M059J (cell line): ENCODE data around the gene ABCC1. TPM values are rescaled to one million over a fixed set of nuclear protein-coding genes. Genes with fewer than 3 reads are reported as not detected.

Experiments
- DNase-seq: peaks from one replicate; pipeline ENCODE4 v3.0.0-alpha.2; 2012; ENCODE audit warnings: low read depth
- total RNA-seq: library from RNA; depleted of rRNA; stranded (reverse); fragments of >200 nt; shearing (Covaris generic); gene quantifications from 2 replicates; pipeline ENCODE4 v1.2.3, GENCODE V29; 2014

Gene ABCC1
- total RNA-seq, 1 experiment from 2014 or later = 21.5 TPM

DNA sequence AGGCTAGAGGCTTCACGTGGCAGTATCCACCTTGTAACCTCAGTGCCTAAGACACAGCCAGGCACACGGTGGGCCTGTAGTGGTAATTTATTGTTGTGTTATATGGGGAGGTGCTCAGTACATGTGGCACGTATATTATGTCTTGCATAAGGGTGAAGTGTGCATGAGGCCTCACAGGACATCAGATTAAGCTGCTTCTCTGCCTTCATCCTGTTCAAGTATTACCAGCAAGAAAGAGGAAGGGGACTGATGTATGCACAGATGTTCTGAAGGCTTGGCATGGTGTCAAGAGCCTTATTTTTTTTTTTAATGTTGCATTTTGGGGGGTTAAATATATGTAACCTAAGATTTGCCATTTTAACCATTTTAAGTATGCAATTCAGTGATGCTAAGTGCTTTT is 71.6 kb downstream of the ABCC1 start:
- no peak for DNase-seq

- no peak for DNase-seq
Observed at GRCh38 chr16:16021646-16021987, 72.2 kb downstream of the ABCC1 start.

DNA sequence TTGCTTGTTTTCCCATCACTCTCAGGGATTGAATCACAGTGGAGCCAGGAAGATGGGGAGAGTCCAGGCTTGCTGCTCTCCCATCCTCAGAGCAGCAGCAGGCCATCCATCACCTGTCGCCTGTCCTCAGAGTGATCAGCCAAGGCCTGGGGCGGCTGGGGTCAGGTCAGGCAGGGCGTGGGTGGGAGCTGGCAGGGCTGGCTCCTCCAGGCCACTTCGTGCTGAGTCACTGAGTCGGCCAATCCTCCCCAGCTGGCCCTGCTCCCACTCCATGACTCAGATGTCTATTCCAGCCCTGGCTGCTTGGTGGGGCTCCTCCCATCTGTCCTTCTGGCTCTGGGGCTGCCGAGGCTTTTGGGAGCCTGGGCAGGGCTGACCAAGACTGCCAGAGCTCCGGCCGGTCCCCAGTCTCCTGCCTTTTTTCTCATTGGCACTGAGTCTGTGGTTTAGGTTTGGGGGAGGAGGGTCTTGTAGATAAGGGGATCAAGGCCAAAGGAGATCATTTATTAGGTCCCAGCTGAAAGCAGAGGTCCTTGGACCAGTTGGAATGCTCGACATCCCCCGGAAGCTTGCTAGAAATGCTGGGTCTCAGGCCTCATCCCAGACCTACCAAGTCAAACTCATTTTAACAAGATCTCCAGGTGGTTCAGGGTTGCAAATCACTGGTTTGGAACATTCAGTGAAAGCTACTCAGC is 72.7 kb downstream of the ABCC1 start:
- peak; percentile 98 for DNase-seq

DNA sequence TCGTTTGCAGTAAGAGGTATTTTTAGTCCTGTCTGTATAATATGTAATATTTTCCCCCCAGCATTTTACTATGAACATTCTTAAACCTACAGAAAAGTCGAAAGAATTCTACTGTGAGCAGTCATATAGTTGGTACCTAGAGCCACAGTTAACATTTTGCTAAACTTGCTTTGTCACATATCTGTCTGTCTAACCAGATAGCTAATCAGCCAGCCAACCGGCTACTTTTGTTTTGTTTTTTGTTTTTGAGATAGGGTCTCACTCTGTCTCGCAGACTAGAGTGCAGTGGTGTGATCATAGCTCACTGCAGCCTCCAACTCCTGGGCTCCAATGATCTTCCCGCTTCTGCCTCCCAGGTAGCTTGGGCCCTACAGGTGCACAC is 73.3 kb downstream of the ABCC1 start:
- DNase-seq = no peak

DNA sequence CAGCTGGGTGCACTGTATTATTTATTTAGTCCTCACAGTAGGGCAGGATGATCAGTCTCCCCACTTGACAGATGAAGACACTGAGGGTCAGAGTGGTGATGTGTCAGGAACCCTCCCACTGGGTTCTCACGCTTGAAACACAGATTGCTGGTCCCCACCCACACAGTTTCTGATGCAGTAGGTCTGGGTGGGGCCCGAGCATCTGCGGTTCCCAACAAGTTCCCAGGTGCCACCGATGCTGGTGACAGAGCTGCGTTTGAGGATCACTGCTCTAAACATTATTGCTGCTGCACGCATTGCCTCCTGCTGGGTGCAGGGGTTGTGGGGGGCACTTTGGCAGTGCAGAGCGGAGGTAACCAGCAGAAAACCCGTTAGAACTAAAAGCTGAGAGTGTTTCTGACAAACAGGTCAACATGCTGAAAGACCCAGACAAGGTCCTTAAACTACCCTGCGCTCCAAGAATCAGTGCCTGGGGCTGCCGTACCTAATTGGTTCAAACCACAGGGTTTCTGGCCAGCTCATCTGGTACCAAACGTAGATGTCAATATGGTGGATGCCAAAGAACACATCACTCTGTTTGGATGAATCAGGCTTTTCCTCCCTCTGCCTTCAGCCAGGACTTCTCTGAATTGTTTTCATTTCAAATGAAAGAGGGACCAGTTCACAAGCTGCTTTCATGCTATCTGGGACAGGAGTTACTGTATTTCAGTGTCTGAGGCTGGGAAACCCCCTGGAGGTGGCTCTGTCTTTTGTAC is 76.0 kb downstream of the ABCC1 start:
- DNase-seq = peak; percentile 97

GRCh38 chr16:16027728-16028310 is 78.4 kb downstream of the ABCC1 start:
- DNase-seq = no peak

GRCh38 chr16:16028311-16028999 is 79.0 kb downstream of the ABCC1 start:
- DNase-seq = no peak

- peak; percentile 28 for DNase-seq
Observed at GRCh38 chr16:16029431-16030011, 80.1 kb downstream of the ABCC1 start.

GRCh38 chr16:16030449-16030848 is 81.0 kb downstream of the ABCC1 start:
- no peak for DNase-seq

GRCh38 chr16:16031401-16031800 is 82.0 kb downstream of the ABCC1 start:
- no peak for DNase-seq

DNA sequence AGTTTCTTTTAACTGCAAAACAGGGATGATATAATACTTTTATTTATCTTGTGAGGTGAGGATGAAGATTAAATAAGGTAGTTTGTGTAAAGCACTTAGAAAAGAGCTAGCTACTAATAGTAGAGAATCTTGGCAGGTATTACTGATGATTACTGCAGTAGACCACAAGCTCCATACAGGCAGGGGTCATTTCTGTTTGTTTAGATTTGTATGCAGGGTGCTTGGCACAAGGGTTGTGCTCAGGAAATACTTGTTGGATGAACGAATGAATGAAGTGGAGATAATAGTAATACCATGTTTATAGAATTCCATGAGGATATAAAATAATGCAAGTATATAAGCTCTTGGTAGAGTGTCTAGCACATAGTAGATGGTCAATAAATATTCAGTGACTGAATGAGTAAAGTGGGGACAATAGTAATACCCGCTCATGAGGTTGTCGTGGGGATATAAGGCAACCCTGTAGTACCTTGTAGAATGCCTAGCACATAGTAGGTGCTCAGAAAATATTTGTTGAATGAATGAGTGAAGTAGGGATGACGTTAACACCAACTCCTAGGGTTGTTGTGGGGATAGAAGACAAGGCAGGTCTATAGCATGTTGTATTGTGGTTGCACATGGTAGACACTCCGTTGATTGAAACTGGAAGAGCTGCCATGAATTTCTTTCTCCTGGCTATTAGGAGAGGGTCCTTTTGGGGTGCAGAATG is 83.0 kb downstream of the ABCC1 start:
- DNase-seq = no peak

DNA sequence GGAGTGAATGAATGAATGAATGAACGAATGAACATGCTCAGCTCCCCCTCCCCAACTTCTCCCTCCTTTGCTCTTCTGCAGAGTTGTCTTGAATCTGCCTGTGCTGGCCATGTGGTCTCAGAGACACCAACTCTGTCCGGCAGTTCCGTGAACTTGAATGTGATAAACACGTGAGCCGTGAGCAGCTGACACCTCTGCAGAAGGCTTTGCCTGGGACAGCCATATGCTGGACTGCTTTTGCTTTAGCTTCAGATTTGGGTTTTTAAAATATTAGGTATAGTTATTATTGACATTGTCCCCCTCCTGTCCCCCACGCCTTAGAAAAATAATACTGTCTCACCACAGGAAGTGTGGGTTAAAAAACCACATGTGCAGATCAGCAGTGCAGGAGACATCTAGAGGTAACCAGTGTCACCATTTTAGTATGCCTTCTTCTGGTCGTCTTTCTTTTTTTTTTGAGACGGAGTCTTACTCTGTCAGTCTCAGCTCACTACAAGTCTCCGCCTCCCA is 83.8 kb downstream of the ABCC1 start:
- no peak for DNase-seq

GRCh38 chr16:16036359-16036792 is 87.0 kb downstream of the ABCC1 start:
- no peak for DNase-seq

GRCh38 chr16:16037521-16037920 is 88.1 kb downstream of the ABCC1 start:
- DNase-seq = no peak

DNA sequence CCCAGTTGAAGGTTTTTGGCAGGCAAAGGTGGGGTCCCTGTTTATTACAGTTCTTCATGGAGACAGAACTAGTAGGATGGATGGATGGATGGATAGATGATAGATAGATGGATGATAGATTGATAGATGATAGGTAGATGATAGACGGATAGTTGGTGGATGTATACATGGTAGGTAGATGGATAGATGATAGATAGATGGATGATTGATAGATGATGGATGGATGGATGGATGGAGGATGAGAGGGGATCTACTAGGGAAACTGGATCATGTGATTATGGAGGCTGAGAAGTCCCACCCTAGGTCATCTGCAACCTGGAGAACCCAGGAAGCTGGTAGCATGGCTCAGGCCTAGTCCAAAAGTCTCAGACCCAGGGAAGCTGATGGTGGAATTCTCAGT is 88.6 kb downstream of the ABCC1 start:
- DNase-seq = no peak

GRCh38 chr16:16038950-16039349 is 89.5 kb downstream of the ABCC1 start:
- DNase-seq = no peak

DNA sequence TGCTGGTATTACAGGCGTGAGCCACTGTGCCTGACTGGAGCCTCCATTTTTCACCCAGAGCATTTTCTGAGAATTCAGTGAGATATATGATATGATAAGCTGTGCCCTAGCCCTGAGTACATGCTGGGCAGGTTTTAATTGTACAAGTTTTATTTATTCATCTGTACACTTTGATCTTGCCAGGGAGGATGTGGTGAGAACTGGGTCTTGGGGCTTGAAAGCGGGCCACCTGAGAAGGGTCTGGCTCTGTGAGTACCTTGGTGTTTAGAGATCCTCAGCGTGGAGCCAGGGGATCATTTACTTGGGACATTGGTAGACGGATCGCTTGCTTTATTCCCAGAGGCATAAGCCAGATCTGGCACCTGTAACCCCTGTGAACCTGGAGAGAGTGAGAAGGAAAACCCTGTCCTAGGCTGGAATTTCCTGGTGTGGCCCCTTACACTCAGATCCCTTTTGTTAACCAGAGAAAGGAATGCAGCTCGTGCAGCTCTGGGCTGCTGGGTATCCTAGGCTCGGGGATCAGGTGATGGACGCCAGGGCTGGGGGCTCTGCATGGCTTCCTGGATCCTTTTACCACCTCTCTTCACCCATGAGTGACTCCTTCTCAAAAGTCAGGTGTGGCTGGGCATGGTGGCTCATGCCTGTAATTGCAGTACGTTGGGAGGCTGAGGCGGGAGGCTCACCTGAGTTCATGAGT is 91.9 kb downstream of the ABCC1 start:
- DNase-seq = no peak

DNA sequence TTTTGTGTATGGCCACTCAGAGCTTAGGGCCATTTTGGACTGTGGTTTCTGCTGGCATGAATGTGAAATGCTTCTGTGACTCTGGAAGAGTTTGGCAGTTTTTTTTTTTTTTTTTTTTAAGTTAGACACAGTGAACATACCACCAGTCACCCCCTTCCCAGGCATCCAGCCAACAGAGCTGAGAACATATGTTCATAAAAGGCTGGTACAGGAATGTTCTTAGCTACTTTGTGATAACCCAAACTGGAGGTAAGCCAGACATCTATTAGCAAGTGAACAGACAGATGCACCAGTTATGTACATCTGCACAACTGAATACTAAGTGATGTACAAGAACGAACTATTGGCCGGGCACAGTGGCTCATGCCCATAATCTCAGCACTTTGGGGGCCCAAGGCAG is 92.7 kb downstream of the ABCC1 start:
- peak; percentile 87 for DNase-seq

DNA sequence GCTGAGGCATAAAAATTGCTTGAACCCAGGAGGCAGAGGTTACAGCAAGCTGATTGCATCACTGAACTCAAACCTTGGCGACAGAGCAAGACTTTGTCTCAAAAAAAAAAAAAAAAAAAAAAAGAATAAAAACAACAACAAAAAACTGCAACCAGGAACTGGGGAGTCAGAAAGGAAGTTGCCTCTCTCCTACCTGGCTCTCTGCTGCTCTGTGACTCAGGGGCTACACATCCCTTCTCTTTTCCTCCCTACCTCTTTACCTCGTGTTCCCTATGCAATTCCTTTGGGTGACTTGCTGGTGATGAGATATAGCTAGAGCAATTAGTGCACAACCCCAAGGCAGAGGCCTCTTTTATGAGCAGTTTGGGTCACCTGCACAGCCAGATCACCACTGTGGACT is 95.9 kb downstream of the ABCC1 start:
- DNase-seq = peak; percentile 58

GRCh38 chr16:16045879-16046278 is 96.5 kb downstream of the ABCC1 start:
- DNase-seq = no peak

GRCh38 chr16:16047761-16048160 is 98.3 kb downstream of the ABCC1 start:
- DNase-seq = no peak
